Upper lobe of left lung (tissue), 4 donors: ENCODE results near the gene TSHZ2.

Source experiments
- POLR2AphosphoS5 ChIP-seq, 2 donors: sonication (generic); formaldehyde crosslinking; IDR thresholded peaks; one replicate each; pipeline ENCODE4 v1.5.1; 2017; ENCODE audit warnings: antibody characterized with exemption in 2 of 2
- TF ChIP-seq, protein P1 (sequence below), 6 experiments: fragments of 450-650 bp in 4 of 6; fragments of 200-600 bp in 2 of 6; sonication (generic) in 2 of 6; IDR thresholded peaks; one replicate each; pipeline ENCODE4 v1.5.1; 2016 to 2019; ENCODE audit warnings: antibody characterized with exemption in 6 of 6

GRCh38 chr20:53171065-53171464 lies 198.9 kb downstream of the TSHZ2 start:
- TF ChIP-seq POLR2AphosphoS5 (IDR thresholded peaks at IDR 0.05), result no peak
- TF ChIP-seq, protein P1, sequence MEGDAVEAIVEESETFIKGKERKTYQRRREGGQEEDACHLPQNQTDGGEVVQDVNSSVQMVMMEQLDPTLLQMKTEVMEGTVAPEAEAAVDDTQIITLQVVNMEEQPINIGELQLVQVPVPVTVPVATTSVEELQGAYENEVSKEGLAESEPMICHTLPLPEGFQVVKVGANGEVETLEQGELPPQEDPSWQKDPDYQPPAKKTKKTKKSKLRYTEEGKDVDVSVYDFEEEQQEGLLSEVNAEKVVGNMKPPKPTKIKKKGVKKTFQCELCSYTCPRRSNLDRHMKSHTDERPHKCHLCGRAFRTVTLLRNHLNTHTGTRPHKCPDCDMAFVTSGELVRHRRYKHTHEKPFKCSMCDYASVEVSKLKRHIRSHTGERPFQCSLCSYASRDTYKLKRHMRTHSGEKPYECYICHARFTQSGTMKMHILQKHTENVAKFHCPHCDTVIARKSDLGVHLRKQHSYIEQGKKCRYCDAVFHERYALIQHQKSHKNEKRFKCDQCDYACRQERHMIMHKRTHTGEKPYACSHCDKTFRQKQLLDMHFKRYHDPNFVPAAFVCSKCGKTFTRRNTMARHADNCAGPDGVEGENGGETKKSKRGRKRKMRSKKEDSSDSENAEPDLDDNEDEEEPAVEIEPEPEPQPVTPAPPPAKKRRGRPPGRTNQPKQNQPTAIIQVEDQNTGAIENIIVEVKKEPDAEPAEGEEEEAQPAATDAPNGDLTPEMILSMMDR (IDR thresholded peaks at IDR 0.05), result no peak
